ENCODE measurements around the gene RIN1.
"Not testable (repeated sequence)": the region's sequence is repeated elsewhere in the genome, so short reads cannot be mapped to it uniquely, and the experiment has no call there.

RIN1 gene, protein sequence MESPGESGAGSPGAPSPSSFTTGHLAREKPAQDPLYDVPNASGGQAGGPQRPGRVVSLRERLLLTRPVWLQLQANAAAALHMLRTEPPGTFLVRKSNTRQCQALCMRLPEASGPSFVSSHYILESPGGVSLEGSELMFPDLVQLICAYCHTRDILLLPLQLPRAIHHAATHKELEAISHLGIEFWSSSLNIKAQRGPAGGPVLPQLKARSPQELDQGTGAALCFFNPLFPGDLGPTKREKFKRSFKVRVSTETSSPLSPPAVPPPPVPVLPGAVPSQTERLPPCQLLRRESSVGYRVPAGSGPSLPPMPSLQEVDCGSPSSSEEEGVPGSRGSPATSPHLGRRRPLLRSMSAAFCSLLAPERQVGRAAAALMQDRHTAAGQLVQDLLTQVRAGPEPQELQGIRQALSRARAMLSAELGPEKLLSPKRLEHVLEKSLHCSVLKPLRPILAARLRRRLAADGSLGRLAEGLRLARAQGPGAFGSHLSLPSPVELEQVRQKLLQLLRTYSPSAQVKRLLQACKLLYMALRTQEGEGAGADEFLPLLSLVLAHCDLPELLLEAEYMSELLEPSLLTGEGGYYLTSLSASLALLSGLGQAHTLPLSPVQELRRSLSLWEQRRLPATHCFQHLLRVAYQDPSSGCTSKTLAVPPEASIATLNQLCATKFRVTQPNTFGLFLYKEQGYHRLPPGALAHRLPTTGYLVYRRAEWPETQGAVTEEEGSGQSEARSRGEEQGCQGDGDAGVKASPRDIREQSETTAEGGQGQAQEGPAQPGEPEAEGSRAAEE

DNA sequence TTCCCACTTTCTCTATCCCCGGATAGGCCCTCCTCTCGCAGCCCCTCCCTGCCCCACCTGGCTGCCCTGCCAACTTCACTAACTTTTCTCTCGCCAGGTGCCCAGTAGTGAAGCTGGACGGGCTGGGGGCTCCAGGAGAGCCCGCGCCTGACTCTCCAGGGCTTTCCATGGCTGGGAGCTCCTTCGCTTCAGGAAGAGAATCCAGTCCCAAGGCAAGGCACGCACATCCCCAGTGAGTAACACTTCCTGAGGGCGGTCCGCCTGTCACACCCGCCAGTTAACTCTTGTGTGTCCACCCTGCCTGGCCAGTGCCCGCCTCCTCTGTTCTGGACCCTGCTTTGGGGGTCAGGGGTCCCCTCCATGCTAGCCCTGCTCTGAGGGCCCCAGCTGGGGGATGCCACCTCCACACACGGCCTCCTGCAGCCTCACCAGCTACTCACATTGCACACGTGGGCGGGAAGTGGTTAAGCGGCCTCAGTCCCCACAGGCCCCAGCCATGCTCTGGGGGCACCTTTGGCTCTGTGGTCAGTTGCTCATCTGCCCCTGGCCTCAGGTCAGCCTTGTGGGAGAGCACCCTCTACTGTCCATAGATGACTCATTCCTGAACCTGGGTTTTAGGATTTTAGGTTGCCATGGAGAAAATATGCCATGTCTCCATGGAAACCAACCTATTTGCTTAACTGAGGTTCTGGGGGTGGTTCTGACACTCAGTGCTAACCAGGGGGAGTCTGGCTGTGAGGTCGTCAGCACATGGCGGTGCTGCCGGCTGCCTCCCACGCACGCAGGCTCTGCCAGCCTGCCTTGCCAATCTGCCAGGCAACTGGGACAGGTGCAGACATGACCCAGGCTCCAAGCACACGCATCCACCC lies at the start of gene RIN1:
RIN1 (minus strand) TSS at position 201 of the 869 bp plus-strand sequence; CDS start at position 169, 32 bp downstream.
- peak; percentile 28 for DNase-seq

DNA sequence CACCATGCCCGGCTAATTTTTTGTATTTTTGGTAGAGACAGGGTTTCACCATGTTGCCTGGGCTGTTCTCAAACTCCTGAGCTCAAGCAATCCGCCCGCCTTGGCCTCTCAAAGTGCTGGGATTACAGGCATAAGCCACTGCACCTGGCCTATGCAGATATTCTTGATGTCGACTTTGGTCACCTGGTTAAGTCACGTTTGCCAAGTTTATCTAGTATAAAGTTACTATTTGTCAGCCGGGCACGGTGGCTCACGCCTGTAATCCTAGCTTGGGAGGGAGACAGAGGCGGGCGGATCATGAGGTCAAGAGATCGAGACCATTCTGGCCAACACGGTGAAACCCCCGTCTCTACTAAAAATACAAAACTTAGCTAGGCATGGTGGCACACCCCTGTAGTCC lies 48.1 kb upstream of the RIN1 start:
- DNase-seq = not testable (repeated sequence)

DNA sequence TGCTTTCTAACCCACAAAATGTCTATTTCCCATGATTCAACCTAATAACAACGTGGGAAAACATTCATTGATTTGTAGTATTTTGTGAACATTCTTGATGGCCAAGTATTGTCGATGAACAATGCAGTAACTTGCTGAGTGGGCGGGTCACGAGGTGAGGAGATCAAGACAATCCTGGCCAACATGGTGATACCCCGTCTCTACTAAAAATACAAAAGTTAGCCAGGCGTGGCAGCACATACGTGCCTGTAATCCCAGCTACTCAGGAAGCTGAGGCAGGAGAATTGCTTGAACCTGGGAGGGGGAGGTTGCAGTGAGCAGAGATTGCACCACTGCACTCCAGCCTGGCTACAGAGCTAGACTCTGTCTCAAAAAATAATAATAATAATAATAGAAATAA lies 44.0 kb upstream of the RIN1 start:
- not testable (repeated sequence) for DNase-seq

DNA sequence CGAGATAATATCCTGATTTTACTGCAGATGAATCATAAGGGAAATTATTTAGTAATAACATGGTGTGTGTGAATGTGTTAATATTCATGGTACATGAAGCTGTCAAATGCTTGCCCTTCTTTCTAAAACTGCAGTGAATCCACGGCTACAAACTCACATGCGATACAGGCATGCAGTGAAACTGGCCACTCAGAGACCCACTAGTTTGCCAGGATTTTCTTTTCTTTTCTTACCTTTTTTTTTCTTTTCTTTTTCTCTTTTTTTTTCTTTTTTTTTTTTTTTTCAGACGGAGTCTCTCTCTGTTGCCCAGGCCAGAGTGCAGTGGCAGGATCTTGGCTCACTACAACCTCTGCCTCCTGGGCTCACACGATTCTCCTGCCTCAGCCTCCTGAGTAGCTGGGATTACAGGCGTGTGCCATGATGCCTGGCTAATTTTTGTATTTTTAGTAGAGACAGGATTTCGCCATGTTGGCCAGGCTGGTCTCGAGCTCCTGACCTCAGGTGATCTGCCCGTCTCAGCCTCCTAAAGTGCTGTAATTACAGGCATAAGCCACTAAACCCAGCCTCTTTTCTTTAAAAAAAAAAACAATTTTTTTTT lies 37.6 kb upstream of the RIN1 start:
- not testable (repeated sequence) for DNase-seq

DNA sequence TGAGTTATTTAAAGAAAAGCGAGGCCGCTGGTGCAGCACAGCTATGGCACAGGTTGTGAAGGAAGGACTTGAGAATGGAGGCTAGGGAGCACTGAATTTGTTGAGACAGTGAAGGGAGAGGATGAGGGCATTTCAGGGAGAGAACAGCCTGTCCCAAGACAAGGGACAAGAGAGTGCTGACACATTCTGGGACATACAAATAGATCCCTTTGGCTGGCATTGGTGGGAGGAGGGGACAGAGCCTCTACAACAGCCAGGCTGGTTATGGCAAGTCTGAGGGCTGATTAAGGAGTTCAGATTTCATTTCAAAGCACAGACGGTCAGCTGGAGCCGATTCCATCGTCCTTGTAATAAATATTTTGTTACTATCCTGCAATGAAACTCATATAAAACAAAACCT lies 37.0 kb upstream of the RIN1 start:
- no peak for DNase-seq

DNA sequence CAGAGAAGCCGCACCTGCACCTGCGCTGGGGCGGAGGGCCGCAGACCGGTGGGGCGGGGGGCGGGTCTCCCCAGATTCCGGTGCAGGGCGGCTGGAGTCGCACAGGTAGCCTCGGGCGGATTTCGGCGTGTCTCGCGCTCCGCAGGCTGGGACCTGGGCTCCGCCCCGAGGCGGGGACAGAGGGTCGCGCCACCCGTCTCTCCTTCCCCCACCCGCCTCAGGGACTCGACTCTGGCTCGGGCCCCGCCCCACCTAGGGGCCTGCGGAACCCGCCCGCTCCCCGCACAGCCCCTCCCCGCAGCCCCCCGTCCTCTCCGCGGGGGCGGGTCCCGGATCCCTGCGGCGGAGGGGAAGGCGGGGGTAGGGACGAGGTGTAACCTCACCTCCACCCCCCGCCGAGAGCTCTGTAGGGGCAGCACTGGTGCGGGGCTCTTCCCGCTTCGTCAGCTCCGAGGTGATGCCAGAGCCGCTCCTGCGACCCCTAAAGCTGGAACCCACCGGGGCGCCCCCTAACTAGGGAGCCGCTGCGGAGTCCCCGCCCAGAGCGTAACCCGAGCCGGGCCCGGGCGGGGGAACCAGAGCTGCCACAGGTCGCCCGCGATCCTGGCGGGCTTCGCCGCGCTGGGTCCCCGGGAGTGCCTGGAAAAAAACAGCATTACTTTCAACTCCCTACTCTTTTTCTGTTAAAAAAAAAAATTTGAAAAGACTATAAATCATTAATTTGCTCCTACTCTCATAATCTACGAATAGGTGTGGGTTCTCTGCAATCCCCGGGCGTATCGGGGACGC lies 35.6 kb upstream of the RIN1 start, which contains the start of gene SLC29A2:
SLC29A2 (minus strand) TSS at position 134 of the 789 bp plus-strand sequence. CDS start 169 bp downstream, outside the sequence.
- DNase-seq = peak; percentile 72

DNA sequence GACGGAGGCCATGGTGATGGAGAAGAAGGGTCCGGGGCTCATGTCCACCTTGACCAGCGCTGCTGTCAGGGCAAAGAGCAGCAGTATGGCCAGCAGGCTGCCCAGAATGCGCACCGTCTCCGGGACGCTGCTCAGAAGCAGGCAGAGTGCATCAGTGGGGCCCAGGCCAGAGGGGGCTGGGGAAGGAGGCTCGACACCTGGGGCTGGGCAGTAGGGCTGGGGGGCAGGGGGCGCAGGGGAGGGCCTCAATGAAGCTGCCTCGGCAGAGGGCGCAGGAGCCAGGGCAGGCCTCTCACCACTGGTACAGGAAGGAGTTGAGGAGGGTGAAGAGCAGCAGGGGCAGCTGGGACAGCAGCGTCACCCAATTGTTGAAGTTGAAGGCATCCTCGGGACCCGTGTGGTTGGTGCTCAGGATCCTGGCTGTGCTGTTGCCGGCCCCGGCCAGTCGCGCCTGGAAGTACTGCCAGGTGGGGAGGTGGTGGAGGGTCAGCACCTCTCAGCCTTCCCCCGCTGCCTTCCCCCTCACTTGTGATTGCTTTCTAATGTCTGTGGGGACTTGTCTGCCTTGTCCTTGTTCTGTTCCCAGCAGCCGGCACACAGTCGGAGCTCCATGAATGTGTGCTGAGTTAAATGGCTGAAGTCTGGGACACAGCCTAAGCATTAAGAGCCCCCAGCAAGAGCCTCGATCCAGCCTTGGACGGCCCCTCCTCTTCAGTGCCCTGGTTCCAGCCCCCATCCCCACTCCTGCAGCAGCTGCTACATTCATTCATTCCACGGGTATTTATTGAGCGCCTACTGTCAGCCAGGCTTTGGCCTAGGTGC lies 33.0 kb upstream of the RIN1 start:
- no peak for DNase-seq

DNA sequence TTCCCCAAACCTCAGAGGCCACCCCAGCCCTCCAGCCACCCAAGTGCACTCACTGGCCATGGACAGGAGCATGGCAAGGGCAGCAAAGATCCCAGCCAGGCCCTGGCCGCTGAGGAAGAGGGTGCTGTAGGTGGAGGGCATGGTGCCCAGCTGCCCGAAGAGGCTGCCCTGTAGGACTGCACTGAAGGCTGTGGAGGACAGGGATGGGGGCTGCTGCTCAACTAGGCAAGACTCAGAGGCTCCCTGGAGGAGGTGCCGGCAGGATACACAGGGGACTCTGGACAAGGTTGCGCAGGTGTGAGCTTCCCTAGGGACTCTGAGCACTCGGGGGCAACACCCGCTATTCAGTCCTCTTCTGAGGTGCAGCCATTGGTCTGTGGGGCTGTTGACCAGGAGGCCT lies 32.2 kb upstream of the RIN1 start:
- no peak for DNase-seq

DNA sequence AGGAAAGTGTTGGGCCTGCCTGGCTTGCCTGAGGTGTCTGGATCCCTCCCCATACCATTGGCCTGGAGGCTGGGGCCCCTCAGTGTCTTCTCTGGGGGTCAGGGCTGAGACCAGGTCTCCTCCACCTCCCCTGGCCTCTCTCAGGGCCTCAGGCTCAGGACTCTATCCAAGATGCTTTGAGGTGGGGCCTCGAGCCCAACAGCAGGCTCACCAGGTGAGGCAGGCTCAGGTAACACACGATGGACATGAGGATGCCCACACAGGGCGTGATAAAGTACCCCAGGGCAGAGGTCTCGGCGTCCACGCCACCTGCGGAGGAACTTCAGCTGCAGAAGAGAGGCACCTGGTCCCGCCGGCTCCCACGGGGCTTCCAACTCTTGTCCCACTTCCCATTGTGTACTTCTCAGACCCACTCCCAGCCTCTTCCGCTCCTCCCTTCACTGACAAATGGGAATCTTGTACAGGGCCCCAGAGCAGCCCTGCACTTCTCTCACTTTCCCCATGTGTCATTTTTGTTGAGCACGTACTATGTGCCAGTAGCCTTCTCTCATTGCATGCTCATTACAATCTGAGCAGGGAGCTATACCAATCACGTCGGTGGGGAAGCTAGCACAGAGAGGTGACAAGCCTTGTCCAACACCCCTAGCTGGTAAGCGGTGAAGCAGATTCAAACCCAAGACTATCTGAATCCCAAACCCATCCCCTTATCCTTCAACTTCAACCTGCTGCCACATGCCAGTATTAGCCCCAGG lies 31.5 kb upstream of the RIN1 start:
- no peak for DNase-seq

DNA sequence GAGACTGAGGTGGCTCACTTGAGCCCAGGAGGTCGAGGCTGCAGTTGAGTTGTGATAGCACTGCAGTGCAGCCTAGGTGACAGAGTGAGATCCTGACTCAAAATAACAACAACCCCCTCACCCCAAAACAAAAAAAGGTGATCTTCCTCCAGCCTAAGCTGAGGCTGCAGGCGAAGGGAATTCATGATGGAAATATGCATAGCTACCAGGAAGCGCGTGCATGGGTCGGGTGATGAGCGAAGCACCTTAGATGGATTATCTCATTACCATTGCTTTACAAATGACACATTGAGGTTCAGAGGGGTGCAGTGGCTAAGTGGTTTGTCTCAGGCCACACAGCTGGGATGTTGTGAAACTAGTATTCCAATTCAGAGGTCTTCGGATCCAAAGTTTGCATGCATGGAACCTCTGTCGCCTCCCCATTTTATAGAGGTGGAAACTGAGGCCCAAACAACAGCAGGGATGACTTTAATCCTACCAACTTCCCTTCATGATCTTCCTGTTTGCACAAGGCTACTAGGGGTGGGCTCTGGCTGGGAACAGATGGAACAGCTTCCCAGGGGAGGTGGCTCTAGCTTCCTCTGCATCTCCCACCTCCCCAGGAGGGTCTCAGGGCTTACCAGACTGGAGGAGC lies 30.7 kb upstream of the RIN1 start:
- no peak for DNase-seq

DNA sequence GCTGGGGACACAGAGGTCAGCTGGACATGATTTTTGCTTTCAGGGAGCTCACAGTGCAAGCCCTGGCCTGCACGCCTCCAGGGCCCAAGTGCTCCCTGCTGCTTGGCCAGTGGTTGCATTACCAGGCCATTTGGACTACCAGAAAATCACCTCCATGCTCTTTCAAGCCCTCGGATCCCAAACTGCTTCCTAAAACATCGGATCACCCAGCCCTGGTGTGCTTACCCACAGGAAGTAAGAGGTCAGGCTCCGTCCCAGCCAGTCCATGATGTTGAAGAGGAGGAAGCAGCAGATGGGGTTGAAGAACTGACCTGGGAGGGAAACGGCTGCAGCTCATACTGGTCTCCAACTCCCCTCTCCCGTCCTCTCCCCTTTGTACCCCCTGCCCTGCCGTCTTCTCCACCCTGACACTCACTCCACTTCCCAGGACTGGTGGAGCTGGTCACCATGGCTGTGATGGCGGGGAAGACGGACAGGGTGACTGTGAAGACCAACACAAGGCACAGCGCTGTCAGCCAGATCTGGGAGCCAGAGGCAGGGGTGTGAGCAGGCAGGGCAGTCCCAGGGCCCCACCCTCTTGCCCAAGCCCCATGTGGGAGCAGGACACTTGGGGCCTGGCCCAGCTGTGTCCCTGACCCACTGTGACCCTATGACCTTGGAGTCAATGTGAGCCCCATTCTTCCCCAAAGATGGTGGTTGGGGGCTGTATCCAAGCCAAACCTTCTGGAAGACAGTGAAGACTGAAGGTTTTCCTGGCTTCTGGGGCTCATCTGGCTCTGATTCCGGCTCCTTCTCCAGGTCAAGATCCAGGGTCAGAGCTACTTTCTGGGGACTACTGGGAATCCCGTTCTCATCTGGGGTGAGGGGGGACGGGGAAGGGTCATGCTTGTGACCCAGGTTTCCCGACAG lies 29.7 kb upstream of the RIN1 start:
- no peak for DNase-seq

DNA sequence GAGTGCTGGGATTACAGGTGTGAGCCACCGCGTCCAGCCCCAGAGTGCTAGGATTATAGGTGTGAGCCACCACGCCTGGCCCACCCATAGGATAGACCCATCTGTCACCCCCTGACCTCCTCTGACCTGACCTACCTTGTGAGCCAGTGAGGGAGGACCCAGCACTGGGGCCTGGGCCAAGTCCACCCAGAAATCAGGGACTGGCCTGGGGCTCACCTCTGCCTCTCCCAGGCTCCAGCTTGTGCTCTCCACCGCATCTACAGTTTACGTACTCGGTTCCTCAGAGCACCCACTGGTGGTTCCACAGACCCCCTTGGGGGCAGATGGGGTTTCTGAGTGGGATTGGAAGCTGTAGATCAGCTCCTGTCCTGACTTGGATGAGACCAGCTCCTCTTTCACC lies 28.9 kb upstream of the RIN1 start:
- no peak for DNase-seq

DNA sequence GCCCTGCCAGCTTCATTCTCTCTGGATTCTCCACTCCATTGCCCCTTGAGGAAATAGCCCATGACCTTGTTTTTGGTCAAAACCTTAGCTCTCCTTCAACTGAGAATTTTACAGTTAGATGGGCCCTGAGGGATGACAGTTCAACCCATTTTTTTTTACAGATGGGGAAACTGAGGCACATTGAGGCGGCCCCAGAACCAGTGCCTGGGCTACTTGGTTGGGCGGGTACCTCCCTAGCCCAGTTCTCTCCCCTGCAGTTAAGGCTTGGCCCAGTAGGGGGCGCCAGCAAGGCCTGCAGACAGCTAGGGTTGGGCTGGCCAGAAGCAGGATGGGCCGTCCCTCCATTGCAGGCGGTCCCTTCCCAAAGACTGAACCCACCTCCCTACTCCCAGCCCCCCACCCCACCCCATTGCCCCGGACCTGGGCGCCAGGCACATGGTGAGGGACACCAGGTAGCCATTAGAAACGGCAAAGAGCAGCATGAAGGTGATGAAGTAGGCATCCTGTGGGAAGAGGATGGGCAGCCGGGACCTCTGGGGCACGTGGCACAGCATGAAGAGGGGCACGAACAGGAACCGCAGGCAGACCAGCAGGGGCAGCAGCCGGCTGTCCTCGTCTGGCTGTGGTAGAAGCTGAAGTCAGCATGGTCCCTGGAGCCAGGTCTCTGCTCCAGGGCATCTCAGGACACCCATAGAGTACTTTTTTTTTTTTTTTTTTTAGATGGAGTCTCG lies 27.7 kb upstream of the RIN1 start:
- DNase-seq = peak; percentile 18

DNA sequence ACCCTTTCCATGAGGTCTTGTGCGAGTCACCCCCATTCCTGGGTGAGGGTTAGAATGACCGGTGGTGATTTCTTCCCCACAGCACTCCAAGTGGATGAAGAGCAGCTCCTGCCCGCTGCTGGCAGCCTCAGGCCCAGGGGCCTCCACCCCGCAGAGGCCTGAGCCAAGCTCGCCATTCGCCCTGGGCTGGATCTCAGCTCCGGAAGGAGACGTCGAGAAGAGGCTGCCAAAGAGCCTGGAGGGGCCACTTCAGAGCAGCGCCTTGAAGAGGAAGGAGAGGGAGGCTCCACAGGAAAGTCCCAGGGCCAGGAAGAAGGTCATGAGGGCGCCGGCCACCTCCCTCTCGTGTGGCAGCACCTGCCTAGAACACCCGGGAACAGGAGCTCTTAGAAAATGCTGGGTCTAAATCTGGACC lies 27.0 kb upstream of the RIN1 start:
- DNase-seq = no peak

DNA sequence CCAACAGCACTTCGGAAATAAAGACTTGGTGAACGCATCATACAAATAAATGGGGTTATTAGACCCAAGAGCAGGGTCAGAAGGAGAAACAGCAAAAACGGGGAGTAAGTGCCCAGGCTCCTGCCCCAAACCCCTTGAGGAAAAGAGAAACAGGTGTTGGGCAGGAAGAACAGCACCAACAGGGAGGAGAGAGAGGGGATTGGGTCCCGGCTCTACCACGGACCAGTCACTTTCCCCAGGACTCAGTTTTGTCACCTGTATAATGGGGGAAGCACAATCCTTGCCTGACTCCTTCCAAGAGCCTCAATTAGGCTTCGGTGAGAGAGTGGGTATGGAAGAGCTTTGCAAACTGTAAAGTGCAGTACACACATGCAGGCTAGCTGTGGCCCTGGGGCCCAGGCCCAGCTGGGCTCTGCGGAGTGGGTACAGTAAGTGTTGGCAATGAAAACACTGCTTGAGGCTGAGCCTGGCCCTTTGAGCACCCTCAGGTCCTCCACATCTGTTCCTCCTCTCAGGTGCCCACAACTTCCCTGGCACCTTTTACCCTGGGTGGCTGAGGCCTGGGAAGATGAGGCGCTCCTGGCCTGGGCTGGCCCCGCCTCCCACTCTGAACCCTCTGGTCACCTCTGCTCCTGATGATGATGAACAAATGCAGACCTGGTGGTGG lies 26.4 kb upstream of the RIN1 start:
- DNase-seq = no peak

DNA sequence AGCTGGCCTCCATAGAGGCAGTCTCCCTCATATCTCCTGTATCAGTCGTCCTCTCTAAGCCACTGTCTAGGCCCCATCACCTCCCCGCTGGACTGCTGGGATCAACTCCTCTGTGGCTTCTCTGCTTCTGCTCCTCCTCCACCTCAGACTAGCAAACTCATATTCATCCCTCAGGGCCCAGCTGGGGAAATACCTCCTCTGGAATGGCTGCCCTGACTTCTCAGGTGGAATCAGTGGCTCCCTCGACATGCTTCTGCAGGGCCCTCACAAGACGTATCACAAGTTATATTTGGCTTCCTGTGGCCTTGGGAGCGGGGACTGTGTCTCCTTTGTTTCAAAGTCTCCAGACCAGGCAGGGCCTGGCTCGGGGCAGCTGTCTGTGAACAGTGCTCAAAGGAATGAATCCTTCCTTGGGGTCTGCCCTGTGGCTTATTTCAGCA lies 25.3 kb upstream of the RIN1 start:
- DNase-seq = no peak
